HepG2 (cell line): ENCODE results near the gene NCOA1.

Source experiments
- ARNTL ChIP-seq: sonication (generic); formaldehyde crosslinking; IDR thresholded peaks from 2 replicates; pipeline ENCODE4 v1.4.0; 2020; ENCODE audit warnings: mild to moderate bottlenecking, missing genetic modification reagents
- EP300 ChIP-seq, 3 experiments: sonication (generic) in 1 of 3; formaldehyde crosslinking in 1 of 3; IDR thresholded peaks; 2 replicates each; pipeline versions ENCODE4 v1.5.1 to v1.6.1; 2011 to 2020; ENCODE audit warnings: low read depth in 2 of 3, low read length in 2 of 3, borderline replicate concordance in 1 of 3, improper control_type of control experiment in 1 of 3, mild to moderate bottlenecking in 1 of 3, missing genetic modification reagents in 1 of 3, moderate library complexity in 1 of 3
- HMG20B ChIP-seq: conservative IDR thresholded peaks from 2 replicates; pipeline ENCODE4 v1.6.1; 2016; ENCODE audit warnings: missing genetic modification reagents, missing compliant biosample characterization
- SP1 ChIP-seq, 2 experiments: fragments of 450-650 bp in 1 of 2; sonication (generic) in 1 of 2; formaldehyde crosslinking in 1 of 2; IDR thresholded peaks; 2 replicates each; pipeline versions ENCODE4 v1.4.0 to v1.6.1; 2016 to 2020; ENCODE audit warnings: missing genetic modification reagents in 1 of 2
- ZNF318 ChIP-seq: sonication (generic); formaldehyde crosslinking; IDR thresholded peaks from 2 replicates; pipeline ENCODE4 v1.4.0; 2020; ENCODE audit warnings: mild to moderate bottlenecking, missing genetic modification reagents
- TF ChIP-seq, protein P1 (sequence below): sonication (generic); formaldehyde crosslinking; IDR thresholded peaks from 2 replicates; pipeline ENCODE4 v1.4.0; 2020; ENCODE audit warnings: missing genetic modification reagents

DNA sequence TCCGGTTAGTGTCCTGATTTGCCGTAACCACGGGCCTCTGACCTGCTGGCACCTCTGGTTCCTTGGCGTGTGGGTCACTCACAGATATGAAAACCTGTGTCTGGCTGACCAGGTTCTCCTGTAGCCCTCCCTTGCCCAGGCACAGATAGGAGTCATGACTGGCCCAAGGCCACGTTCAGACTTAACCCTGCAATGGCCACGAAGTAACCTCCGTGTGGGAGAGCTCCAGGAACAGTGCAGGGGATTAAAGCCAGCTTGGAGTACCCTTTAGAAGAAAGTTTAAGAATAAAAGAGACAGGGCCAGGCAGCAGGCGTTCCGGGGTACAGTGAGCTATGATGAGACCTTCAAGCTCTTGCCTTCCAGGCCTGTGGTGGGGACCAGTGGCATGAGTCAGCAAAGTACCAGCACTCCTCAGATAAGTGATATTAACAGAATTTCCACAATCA lies 327.7 kb downstream of the NCOA1 start:
- TF ChIP-seq, protein P1, sequence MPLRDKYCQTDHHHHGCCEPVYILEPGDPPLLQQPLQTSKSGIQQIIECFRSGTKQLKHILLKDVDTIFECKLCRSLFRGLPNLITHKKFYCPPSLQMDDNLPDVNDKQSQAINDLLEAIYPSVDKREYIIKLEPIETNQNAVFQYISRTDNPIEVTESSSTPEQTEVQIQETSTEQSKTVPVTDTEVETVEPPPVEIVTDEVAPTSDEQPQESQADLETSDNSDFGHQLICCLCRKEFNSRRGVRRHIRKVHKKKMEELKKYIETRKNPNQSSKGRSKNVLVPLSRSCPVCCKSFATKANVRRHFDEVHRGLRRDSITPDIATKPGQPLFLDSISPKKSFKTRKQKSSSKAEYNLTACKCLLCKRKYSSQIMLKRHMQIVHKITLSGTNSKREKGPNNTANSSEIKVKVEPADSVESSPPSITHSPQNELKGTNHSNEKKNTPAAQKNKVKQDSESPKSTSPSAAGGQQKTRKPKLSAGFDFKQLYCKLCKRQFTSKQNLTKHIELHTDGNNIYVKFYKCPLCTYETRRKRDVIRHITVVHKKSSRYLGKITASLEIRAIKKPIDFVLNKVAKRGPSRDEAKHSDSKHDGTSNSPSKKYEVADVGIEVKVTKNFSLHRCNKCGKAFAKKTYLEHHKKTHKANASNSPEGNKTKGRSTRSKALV, result no peak
- TF ChIP-seq SP1 (IDR thresholded peaks at IDR 0.05), result no peak
- no peak for TF ChIP-seq SP1 (CRISPR knock-in tag; IDR thresholded peaks at IDR 0.05)
- no peak for TF ChIP-seq EP300 (IDR thresholded peaks at IDR 0.05; ENCODE audit: low read depth in 2 of 2, low read length in 2 of 2)
- no peak for TF ChIP-seq EP300 (CRISPR knock-in tag; IDR thresholded peaks at IDR 0.05; ENCODE audit: borderline replicate concordance)
- no peak for TF ChIP-seq HMG20B (CRISPR knock-in tag)
- TF ChIP-seq ARNTL, result no peak
- no peak for TF ChIP-seq ZNF318
